ENCODE data around the gene KRT31. TPM values are rescaled to one million over a fixed set of nuclear protein-coding genes. Genes with fewer than 3 reads are reported as not detected.

KRT31 gene
- total RNA-seq (not detected), polyA plus RNA-seq (not detected)
- long read RNA-seq, donor 1: 0 reads
- long read RNA-seq, donor 2: 0 reads

GRCh38 chr17:41396996-41397660, at the start of gene KRT31:
Gene KRT31, minus strand, starts transcription at chr17:41397608. Its CDS starts 69 bp downstream, at chr17:41397539.
- ATAC-seq (ENCODE audit: low FRiP score) (no peak), DNase-seq (no peak)
- Histone ChIP-seq H3K27me3 (ENCODE audit: control insufficient read depth in 1 of 2, insufficient read depth in 2 of 2, low read length in 1 of 2) (no peaks in the 10 kb centered on the region), H3K9me3 (ENCODE audit: control insufficient read depth, low read length) (no peaks in the 10 kb centered on the region), H3K36me3 (ENCODE audit: control insufficient read depth in 1 of 2, insufficient read depth in 2 of 2, low read length in 1 of 2) (no peaks in the 10 kb centered on the region), H3K4me3 (ENCODE audit: low read length in 2 of 2) (no peak within 1 kb of the TSS), H3K27ac (ENCODE audit: low read depth in 1 of 2, low read length in 2 of 2) (no peak within 1 kb of the TSS), H3K4me1 (ENCODE audit: control insufficient read depth in 1 of 2, insufficient read depth in 2 of 2, low read length in 2 of 2) (no peaks in the 10 kb centered on the region)
- 81 to 84% methylated on average over 16 of the region's 16 CpGs for WGBS, 2 donors
- intact Hi-C loops (cut with DNase I): no loop called here

GRCh38 chr17:41446806-41447205, 49.4 kb upstream of the KRT31 start:
- H3K9me3 ChIP-seq (ENCODE audit: control insufficient read depth, low read length): peaks cover 6% of the 10 kb centered on the region
- intact Hi-C loops (cut with DNase I): no loop called here
- H3K4me3 ChIP-seq (ENCODE audit: low read length in 2 of 2): no peak overlapping the region
- no peaks in the 10 kb centered on the region for H3K4me1 ChIP-seq (ENCODE audit: control insufficient read depth in 1 of 2, insufficient read depth in 2 of 2, low read length in 2 of 2)
- peaks cover 0 to 3% of the 10 kb centered on the region in 2 donors for H3K27me3 ChIP-seq (ENCODE audit: control insufficient read depth in 1 of 2, insufficient read depth in 2 of 2, low read length in 1 of 2)
- ATAC-seq (ENCODE audit: low FRiP score) (no peak), DNase-seq (no peak)
- 24 to 41% methylated on average over 2 of the region's 2 CpGs for WGBS, 2 donors
- no peaks in the 10 kb centered on the region for H3K36me3 ChIP-seq (ENCODE audit: control insufficient read depth in 1 of 2, insufficient read depth in 2 of 2, low read length in 1 of 2)
- no peak overlapping the region for H3K27ac ChIP-seq (ENCODE audit: low read depth in 1 of 2, low read length in 2 of 2)

- intact Hi-C loops (cut with DNase I): no loop called here
- ATAC-seq (ENCODE audit: low FRiP score) (no peak), DNase-seq (no peak)
- H3K36me3 ChIP-seq (ENCODE audit: control insufficient read depth in 1 of 2, insufficient read depth in 2 of 2, low read length in 1 of 2): no peaks in the 10 kb centered on the region
- no peak overlapping the region for H3K27ac ChIP-seq (ENCODE audit: low read depth in 1 of 2, low read length in 2 of 2)
- 59 to 68% methylated on average over 3 of the region's 3 CpGs for WGBS, 2 donors
- H3K27me3 ChIP-seq (ENCODE audit: control insufficient read depth in 1 of 2, insufficient read depth in 2 of 2, low read length in 1 of 2): peaks cover 0 to 3% of the 10 kb centered on the region in 2 donors
- peaks cover 4% of the 10 kb centered on the region for H3K9me3 ChIP-seq (ENCODE audit: control insufficient read depth, low read length)
- no peaks in the 10 kb centered on the region for H3K4me1 ChIP-seq (ENCODE audit: control insufficient read depth in 1 of 2, insufficient read depth in 2 of 2, low read length in 2 of 2)
- H3K4me3 ChIP-seq (ENCODE audit: low read length in 2 of 2): no peak overlapping the region
Observed at GRCh38 chr17:41444640-41445039, 47.2 kb upstream of the KRT31 start.

- Histone ChIP-seq H3K4me3 (ENCODE audit: low read length in 2 of 2) (no peak overlapping the region), H3K36me3 (ENCODE audit: control insufficient read depth in 1 of 2, insufficient read depth in 2 of 2, low read length in 1 of 2) (no peaks in the 10 kb centered on the region), H3K4me1 (ENCODE audit: control insufficient read depth in 1 of 2, insufficient read depth in 2 of 2, low read length in 2 of 2) (no peaks in the 10 kb centered on the region), H3K27ac (ENCODE audit: low read depth in 1 of 2, low read length in 2 of 2) (no peak overlapping the region), H3K27me3 (ENCODE audit: control insufficient read depth in 1 of 2, insufficient read depth in 2 of 2, low read length in 1 of 2) (peaks cover 0 to 3% of the 10 kb centered on the region in 2 donors), H3K9me3 (ENCODE audit: control insufficient read depth, low read length) (peaks cover 4% of the 10 kb centered on the region)
- ATAC-seq (ENCODE audit: low FRiP score) (no peak), DNase-seq (no peak)
- intact Hi-C loops (cut with DNase I): no loop called here
- WGBS, 2 donors: 75 to 82% methylated on average over 1 of the region's 1 CpG
Observed at GRCh38 chr17:41444186-41444585, 46.8 kb upstream of the KRT31 start.

GRCh38 chr17:41442739-41443138, 45.3 kb upstream of the KRT31 start:
- Histone ChIP-seq H3K4me1 (ENCODE audit: control insufficient read depth in 1 of 2, insufficient read depth in 2 of 2, low read length in 2 of 2) (no peaks in the 10 kb centered on the region), H3K9me3 (ENCODE audit: control insufficient read depth, low read length) (peaks cover 3% of the 10 kb centered on the region), H3K4me3 (ENCODE audit: low read length in 2 of 2) (no peak overlapping the region), H3K27ac (ENCODE audit: low read depth in 1 of 2, low read length in 2 of 2) (no peak overlapping the region), H3K27me3 (ENCODE audit: control insufficient read depth in 1 of 2, insufficient read depth in 2 of 2, low read length in 1 of 2) (no peaks in the 10 kb centered on the region), H3K36me3 (ENCODE audit: control insufficient read depth in 1 of 2, insufficient read depth in 2 of 2, low read length in 1 of 2) (no peaks in the 10 kb centered on the region)
- ATAC-seq (ENCODE audit: low FRiP score) (no peak), DNase-seq (no peak)
- WGBS, 2 donors: 73 to 77% methylated on average over 4 of the region's 4 CpGs
- intact Hi-C loops (cut with DNase I): no loop called here

- no peaks in the 10 kb centered on the region for H3K36me3 ChIP-seq (ENCODE audit: control insufficient read depth in 1 of 2, insufficient read depth in 2 of 2, low read length in 1 of 2)
- WGBS, 2 donors: 90 to 91% methylated on average over 10 of the region's 10 CpGs
- H3K27me3 ChIP-seq (ENCODE audit: control insufficient read depth in 1 of 2, insufficient read depth in 2 of 2, low read length in 1 of 2): no peaks in the 10 kb centered on the region
- ATAC-seq (ENCODE audit: low FRiP score) (no peak), DNase-seq (no peak)
- intact Hi-C loops (cut with DNase I): no loop called here
- H3K9me3 ChIP-seq (ENCODE audit: control insufficient read depth, low read length): peaks cover 3% of the 10 kb centered on the region
- H3K4me3 ChIP-seq (ENCODE audit: low read length in 2 of 2): no peak within 1 kb of the TSS
- no peaks in the 10 kb centered on the region for H3K4me1 ChIP-seq (ENCODE audit: control insufficient read depth in 1 of 2, insufficient read depth in 2 of 2, low read length in 2 of 2)
- H3K27ac ChIP-seq (ENCODE audit: low read depth in 1 of 2, low read length in 2 of 2): no peak within 1 kb of the TSS
Observed at GRCh38 chr17:41440531-41441033, 43.2 kb upstream of the KRT31 start, which contains the start of gene KRT38. Gene KRT38, minus strand, starts transcription at chr17:41440983. Its CDS starts 62 bp downstream, at chr17:41440921.

GRCh38 chr17:41439375-41439774, 42.0 kb upstream of the KRT31 start:
- no peak overlapping the region for H3K4me3 ChIP-seq (ENCODE audit: low read length in 2 of 2)
- WGBS, 2 donors: 59 to 64% methylated on average over 5 of the region's 5 CpGs
- ATAC-seq (ENCODE audit: low FRiP score) (no peak), DNase-seq (no peak)
- H3K27me3 ChIP-seq (ENCODE audit: control insufficient read depth in 1 of 2, insufficient read depth in 2 of 2, low read length in 1 of 2): no peaks in the 10 kb centered on the region
- H3K27ac ChIP-seq (ENCODE audit: low read depth in 1 of 2, low read length in 2 of 2): no peak overlapping the region
- no peaks in the 10 kb centered on the region for H3K4me1 ChIP-seq (ENCODE audit: control insufficient read depth in 1 of 2, insufficient read depth in 2 of 2, low read length in 2 of 2)
- H3K36me3 ChIP-seq (ENCODE audit: control insufficient read depth in 1 of 2, insufficient read depth in 2 of 2, low read length in 1 of 2): no peaks in the 10 kb centered on the region
- peaks cover 1% of the 10 kb centered on the region for H3K9me3 ChIP-seq (ENCODE audit: control insufficient read depth, low read length)
- intact Hi-C loops (cut with DNase I): no loop called here

GRCh38 chr17:41437769-41438168, 40.4 kb upstream of the KRT31 start:
- Histone ChIP-seq H3K9me3 (ENCODE audit: control insufficient read depth, low read length) (no peaks in the 10 kb centered on the region), H3K27ac (ENCODE audit: low read depth in 1 of 2, low read length in 2 of 2) (no peak overlapping the region), H3K36me3 (ENCODE audit: control insufficient read depth in 1 of 2, insufficient read depth in 2 of 2, low read length in 1 of 2) (no peaks in the 10 kb centered on the region), H3K4me1 (ENCODE audit: control insufficient read depth in 1 of 2, insufficient read depth in 2 of 2, low read length in 2 of 2) (no peaks in the 10 kb centered on the region), H3K27me3 (ENCODE audit: control insufficient read depth in 1 of 2, insufficient read depth in 2 of 2, low read length in 1 of 2) (no peaks in the 10 kb centered on the region), H3K4me3 (ENCODE audit: low read length in 2 of 2) (no peak overlapping the region)
- WGBS, 2 donors: 81 to 83% methylated on average over 9 of the region's 9 CpGs
- no peak for ATAC-seq (ENCODE audit: low FRiP score)
- no peak for DNase-seq
- intact Hi-C loops (cut with DNase I): no loop called here

- H3K4me3 ChIP-seq (ENCODE audit: low read length in 2 of 2): no peak overlapping the region
- intact Hi-C loops (cut with DNase I): no loop called here
- no peak for ATAC-seq (ENCODE audit: low FRiP score)
- DNase-seq: no peak
- 72 to 79% methylated on average over 7 of the region's 7 CpGs for WGBS, 2 donors
- H3K36me3 ChIP-seq (ENCODE audit: control insufficient read depth in 1 of 2, insufficient read depth in 2 of 2, low read length in 1 of 2): no peaks in the 10 kb centered on the region
- H3K27ac ChIP-seq (ENCODE audit: low read depth in 1 of 2, low read length in 2 of 2): no peak overlapping the region
- no peaks in the 10 kb centered on the region for H3K4me1 ChIP-seq (ENCODE audit: control insufficient read depth in 1 of 2, insufficient read depth in 2 of 2, low read length in 2 of 2)
- no peaks in the 10 kb centered on the region for H3K27me3 ChIP-seq (ENCODE audit: control insufficient read depth in 1 of 2, insufficient read depth in 2 of 2, low read length in 1 of 2)
- H3K9me3 ChIP-seq (ENCODE audit: control insufficient read depth, low read length): no peaks in the 10 kb centered on the region
Observed at GRCh38 chr17:41437254-41437653, 39.8 kb upstream of the KRT31 start.
